ENCODE data around the gene TTC34. TPM values are rescaled to one million over a fixed set of nuclear protein-coding genes. Genes with fewer than 3 reads are reported as not detected.

The TTC34 gene
- total RNA-seq, 1 donor from 2014 or later, result 0.09 TPM

GRCh38 chr1:2610036-2610959 is 191.2 kb downstream of the TTC34 start:
- Histone ChIP-seq H3K4me2 (peak overlapping the region; percentile 71), H3F3A (ENCODE audit: low read depth) (peaks cover 14% of the 10 kb centered on the region), H3K36me3 (no peaks in the 10 kb centered on the region), H3K27me3 (peaks cover 9% of the 10 kb centered on the region), H3K4me1 (peaks cover 7% of the 10 kb centered on the region), H3K9ac (no peak overlapping the region), H4K20me1 (ENCODE audit: low read depth) (no peaks in the 10 kb centered on the region), H3K27ac (no peak overlapping the region), H2AFZ (replicated peaks) (no peak overlapping the region), H3K9me3 (ENCODE audit: low read depth) (no peaks in the 10 kb centered on the region), H3K79me2 (ENCODE audit: low read depth) (no peaks in the 10 kb centered on the region), H3K4me3 (peak overlapping the region; percentile 33)
- H3K27me3 Mint-ChIP-seq (ENCODE audit: insufficient read depth, low read depth), result peaks cover 9% of the 10 kb centered on the region
- no peak overlapping the region for H3K4me3 Mint-ChIP-seq
- H3K27ac Mint-ChIP-seq, result no peak overlapping the region
- H3K9me3 Mint-ChIP-seq, result peaks cover 13% of the 10 kb centered on the region
- no peaks in the 10 kb centered on the region for H3K36me3 Mint-ChIP-seq
- H3K4me1 Mint-ChIP-seq, result peaks cover 10% of the 10 kb centered on the region
- no peak for DNase-seq (ENCODE audit: low spot score)
- no peak for TF ChIP-seq EZH2phosphoT487 (IDR thresholded peaks at IDR 0.05)
- no peak for TF ChIP-seq CTCF (IDR thresholded peaks at IDR 0.05)
- TF ChIP-seq EZH2 (IDR thresholded peaks at IDR 0.05), result no peak

- Histone ChIP-seq H3F3A (ENCODE audit: low read depth) (peaks cover 14% of the 10 kb centered on the region), H2AFZ (replicated peaks) (no peak overlapping the region), H3K9me3 (ENCODE audit: low read depth) (no peaks in the 10 kb centered on the region), H3K9ac (no peak overlapping the region), H3K4me3 (no peak overlapping the region), H4K20me1 (ENCODE audit: low read depth) (no peaks in the 10 kb centered on the region), H3K27me3 (peaks cover 9% of the 10 kb centered on the region), H3K27ac (no peak overlapping the region), H3K4me1 (peaks cover 7% of the 10 kb centered on the region), H3K4me2 (no peak overlapping the region), H3K36me3 (no peaks in the 10 kb centered on the region), H3K79me2 (ENCODE audit: low read depth) (no peaks in the 10 kb centered on the region)
- Mint-ChIP-seq H3K4me3 (no peak overlapping the region), H3K4me1 (peaks cover 10% of the 10 kb centered on the region), H3K9me3 (peaks cover 11% of the 10 kb centered on the region), H3K27me3 (ENCODE audit: insufficient read depth, low read depth) (peaks cover 7% of the 10 kb centered on the region), H3K27ac (no peak overlapping the region), H3K36me3 (no peaks in the 10 kb centered on the region)
- TF ChIP-seq EZH2 (IDR thresholded peaks at IDR 0.05) (no peak), EZH2phosphoT487 (IDR thresholded peaks at IDR 0.05) (no peak), CTCF (IDR thresholded peaks at IDR 0.05) (no peak)
- DNase-seq (ENCODE audit: low spot score), result no peak
Measured at GRCh38 chr1:2609319-2610035, 192.0 kb downstream of the TTC34 start.

- TF ChIP-seq CTCF (IDR thresholded peaks at IDR 0.05) (no peak), EZH2phosphoT487 (IDR thresholded peaks at IDR 0.05) (no peak), EZH2 (IDR thresholded peaks at IDR 0.05) (no peak)
- peaks cover 7% of the 10 kb centered on the region for H3K27me3 Mint-ChIP-seq (ENCODE audit: insufficient read depth, low read depth)
Measured at GRCh38 chr1:2607641-2608091, 193.8 kb downstream of the TTC34 start.

More at GRCh38 chr1:2607641-2608091, 193.8 kb downstream of the TTC34 start:
- H3K36me3 Mint-ChIP-seq, result no peaks in the 10 kb centered on the region
- peaks cover 7% of the 10 kb centered on the region for H3K4me1 ChIP-seq
- H3K27ac Mint-ChIP-seq, result peak overlapping the region; percentile 74
- no peak overlapping the region for H3K4me2 ChIP-seq
- no peak for DNase-seq (ENCODE audit: low spot score)
- H3K27me3 ChIP-seq, result peaks cover 9% of the 10 kb centered on the region
- no peaks in the 10 kb centered on the region for H4K20me1 ChIP-seq (ENCODE audit: low read depth)
- no peak overlapping the region for H3K9ac ChIP-seq
- H3K4me1 Mint-ChIP-seq, result peaks cover 12% of the 10 kb centered on the region
- H2AFZ ChIP-seq (replicated peaks), result no peak overlapping the region
- no peaks in the 10 kb centered on the region for H3K79me2 ChIP-seq (ENCODE audit: low read depth)
- no peak overlapping the region for H3K4me3 Mint-ChIP-seq
- H3K36me3 ChIP-seq, result no peaks in the 10 kb centered on the region
- H3K9me3 ChIP-seq (ENCODE audit: low read depth), result no peaks in the 10 kb centered on the region
- no peak overlapping the region for H3K4me3 ChIP-seq
- peaks cover 4% of the 10 kb centered on the region for H3K9me3 Mint-ChIP-seq
- H3K27ac ChIP-seq, result no peak overlapping the region
- peaks cover 14% of the 10 kb centered on the region for H3F3A ChIP-seq (ENCODE audit: low read depth)

Measured in neural progenitor cell (in vitro differentiated cells).